Hindlimb muscle (tissue), 1 donor: ENCODE measurements around the gene BCR. TPM values are rescaled to one million over a fixed set of nuclear protein-coding genes. Genes with fewer than 3 reads are reported as not detected.
"Not testable (repeated sequence)": the region's sequence is repeated elsewhere in the genome, so short reads cannot be mapped to it uniquely, and the experiment has no call there.

Source experiments
- DNase-seq: peaks from one replicate; pipeline ENCODE4 v3.0.0-alpha.2; 2013
- polyA plus RNA-seq: library from polyadenylated mRNA; unstranded; fragments of 120-200 nt; gene quantifications from one replicate; pipeline ENCODE4 v1.2.1, GENCODE V29; 2013; ENCODE audit not compliant: insufficient read length

Gene BCR
- 18.6 TPM for polyA plus RNA-seq

- peak; percentile 80 for DNase-seq
These were observed at the start of gene BCR for GRCh38 chr22:23180301-23180892. Gene BCR, plus strand, starts transcription at chr22:23180509. Its CDS starts 452 bp downstream, at chr22:23180961.

DNA sequence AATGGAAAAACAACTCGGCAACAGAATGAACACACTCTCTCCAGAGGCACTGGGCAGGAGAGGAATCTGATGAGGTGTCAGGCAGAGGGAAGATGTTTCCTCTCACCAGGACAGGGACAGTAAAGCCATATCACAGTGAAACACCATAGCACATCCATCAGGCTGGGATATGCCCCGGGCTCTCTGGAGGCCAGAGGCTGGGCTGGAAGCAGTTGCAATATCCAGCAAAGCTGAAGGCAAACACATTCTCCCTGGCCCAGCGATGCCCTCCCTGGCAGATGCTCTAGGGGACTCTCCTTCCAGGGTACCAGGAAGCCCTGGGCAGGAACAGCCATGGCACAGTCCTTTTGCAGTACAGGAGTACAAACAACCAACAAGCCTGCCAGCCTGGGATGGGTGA lies 49.6 kb upstream of the BCR start:
- DNase-seq = no peak

- no peak for DNase-seq
These were observed 48.4 kb upstream of the BCR start for GRCh38 chr22:23131931-23132330.

DNA sequence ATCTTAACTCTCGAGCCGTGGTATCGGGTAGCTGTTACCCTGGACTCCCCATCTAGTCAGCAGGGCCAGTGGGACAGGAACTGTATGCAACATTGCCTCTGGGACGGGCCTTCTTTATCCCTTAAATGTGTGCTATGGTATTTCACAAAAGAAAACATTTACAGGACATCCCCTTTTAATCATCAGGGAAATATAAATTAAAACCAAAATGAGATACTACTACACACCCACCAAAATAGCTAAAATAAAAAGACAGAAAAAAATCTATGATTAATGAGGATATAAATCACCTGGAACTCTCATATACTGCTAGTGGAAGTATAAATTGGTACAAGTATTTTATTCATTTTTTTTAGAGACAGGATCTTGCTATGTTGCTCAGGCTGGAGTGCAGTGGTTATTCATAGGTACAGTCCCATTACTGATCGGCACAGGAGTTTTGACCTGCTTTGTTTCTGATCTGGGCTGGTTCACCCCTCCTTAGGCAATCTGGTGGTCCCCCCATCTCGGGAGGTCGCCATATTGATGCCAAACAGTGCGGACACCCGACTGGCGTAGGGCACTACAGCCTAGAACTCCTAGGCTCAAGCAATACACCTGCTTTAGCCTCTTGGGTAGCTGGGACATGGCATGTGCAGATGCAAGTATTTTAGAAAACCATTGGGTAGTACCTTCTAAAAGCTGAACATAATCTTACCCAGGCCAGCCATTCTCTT lies 47.8 kb upstream of the BCR start:
- DNase-seq = no peak

- DNase-seq = no peak
These were observed 46.4 kb upstream of the BCR start for GRCh38 chr22:23133922-23134321.

DNA sequence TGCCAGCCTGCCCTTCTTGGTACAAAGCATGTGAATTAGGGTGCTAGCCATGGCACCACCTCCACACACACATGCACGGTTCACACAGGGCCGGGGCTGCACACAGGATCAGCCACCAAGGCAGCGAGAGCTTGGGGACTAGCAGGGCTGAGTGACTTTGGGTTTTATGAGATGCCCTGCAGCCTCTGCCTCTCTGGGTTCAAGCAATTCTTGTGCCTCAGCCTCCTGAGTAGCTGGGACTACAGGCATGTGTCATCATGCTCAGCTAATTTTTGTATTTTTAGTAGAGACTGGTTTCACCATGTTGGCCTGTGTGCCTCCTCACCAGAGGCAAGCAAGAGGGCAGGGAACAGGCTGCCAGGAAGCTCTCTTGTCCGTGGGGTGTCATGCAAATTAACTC lies 43.3 kb upstream of the BCR start:
- not testable (repeated sequence) for DNase-seq

- DNase-seq = no peak
These were observed 42.8 kb upstream of the BCR start for GRCh38 chr22:23137468-23137867.

GRCh38 chr22:23137905-23138561 lies 42.3 kb upstream of the BCR start:
- no peak for DNase-seq

DNA sequence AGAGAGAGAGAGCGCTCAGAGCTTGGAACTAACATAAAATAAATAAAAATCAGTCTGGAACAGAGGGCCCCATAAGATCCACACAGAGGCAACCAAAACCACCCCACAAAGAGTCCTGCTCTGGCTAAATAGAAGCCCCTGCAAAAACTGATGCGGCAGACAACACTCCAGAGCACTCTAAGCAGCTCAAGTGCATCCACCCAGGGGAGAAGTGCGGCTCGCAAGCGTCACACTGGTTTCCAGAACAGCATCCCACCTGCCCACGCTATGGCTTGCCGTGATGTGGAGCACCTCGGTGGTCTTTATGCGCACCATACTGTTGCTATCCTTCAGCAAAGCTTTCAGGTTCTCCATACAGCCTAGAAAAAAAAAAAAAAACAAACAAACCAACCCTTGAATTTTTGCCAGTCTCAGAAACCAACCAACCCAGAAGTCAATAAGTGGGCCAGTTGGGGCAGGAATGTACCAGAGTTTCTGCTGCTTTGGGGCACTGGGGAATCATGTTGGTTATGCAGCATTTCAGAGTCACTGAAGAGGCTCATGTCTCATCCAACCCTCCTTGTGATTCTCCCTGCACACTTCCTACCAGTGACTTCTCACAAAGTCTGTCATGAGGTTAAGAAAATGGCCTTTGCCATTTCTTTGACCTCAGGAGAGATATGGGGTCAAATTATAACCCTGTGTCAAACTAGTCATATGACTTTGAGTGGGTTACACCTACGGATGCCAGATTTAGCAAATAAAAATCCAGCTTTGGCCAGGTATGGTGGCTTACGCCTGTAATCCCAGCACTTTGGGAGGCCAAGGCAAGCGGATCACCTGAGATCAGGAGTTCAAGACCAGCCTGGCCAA lies 41.5 kb upstream of the BCR start:
- DNase-seq = no peak

GRCh38 chr22:23140385-23140784 lies 39.9 kb upstream of the BCR start:
- no peak for DNase-seq

DNA sequence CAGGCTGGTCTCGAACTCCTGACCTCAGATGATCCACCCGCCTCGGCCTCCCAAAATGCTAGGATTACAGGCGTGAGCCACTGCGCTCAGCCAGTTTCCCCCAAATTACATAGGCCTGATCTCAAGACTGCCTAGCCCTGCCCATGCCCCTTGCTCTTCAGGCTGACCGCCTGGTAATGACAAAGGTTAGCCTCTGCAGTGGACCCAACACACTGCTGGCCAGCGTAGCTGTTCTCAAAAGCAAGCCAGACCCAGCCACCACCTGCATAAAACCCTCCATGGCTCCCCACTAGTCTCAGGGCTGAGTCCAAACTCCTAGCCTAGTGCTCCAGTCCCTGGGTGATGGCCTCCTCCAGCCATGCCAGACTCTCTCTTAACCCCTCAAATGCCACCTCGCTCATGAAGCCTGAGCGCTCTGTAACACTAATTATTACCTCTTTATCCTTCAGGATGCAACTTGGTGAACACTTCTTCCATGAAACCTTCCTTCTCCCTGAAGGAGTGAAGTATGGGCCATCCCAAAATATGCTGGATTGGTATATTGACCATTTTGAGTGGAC lies 37.7 kb upstream of the BCR start:
- DNase-seq = no peak

- no peak for DNase-seq
These were observed 37.2 kb upstream of the BCR start for GRCh38 chr22:23143119-23143518.

- DNase-seq = no peak
These were observed 35.9 kb upstream of the BCR start for GRCh38 chr22:23144432-23144831.

DNA sequence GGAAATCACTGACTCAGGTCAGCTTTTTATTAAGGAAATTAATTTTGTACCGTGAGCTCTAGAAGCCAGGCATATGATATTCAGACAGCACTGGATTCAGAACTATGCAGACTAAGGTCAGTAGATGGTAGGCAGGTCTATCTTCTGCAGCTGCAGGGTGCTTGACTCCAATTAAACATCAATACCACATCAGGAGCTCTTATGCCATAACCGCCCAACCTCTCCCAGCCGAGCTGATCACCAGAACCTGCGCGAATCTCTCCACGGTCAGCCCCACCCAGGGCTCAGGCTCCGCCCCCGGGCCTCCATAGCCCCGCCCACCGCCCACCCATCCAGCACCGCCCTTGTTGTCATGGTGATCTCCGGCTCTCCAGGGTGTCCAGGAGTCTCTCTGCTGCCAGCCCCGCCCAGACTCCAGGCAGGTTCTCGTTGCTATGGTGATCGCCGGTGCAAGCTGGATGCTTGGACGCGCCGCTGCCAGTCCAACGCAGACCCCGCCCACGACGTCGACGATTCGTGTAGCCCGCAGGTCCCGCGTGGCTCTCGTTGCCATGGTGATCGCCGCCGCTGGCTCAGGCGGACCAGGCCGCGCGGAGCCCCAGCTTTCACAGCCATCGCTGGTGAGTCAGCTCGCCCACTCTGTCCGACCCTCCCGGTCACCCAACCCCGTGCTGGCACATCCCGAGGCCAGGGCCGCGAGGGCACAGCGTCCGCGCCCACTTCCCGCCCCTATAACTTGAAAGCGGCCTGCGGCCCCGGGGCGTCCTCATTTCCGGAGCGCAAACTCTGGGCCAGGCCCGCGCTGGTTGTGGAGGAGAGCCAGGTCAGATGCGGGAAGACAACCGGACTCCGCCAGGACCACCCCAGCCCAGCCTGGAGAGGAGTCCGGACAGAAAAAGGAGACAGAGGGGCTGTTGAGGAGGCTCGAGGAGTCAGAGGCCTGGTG lies 35.1 kb upstream of the BCR start, which contains the start of gene RAB36:
TSS of gene RAB36 (plus strand) at position 546 of the 946 bp plus-strand sequence. CDS start 1,140 bp downstream, outside the sequence.
- peak; percentile 94 for DNase-seq

DNA sequence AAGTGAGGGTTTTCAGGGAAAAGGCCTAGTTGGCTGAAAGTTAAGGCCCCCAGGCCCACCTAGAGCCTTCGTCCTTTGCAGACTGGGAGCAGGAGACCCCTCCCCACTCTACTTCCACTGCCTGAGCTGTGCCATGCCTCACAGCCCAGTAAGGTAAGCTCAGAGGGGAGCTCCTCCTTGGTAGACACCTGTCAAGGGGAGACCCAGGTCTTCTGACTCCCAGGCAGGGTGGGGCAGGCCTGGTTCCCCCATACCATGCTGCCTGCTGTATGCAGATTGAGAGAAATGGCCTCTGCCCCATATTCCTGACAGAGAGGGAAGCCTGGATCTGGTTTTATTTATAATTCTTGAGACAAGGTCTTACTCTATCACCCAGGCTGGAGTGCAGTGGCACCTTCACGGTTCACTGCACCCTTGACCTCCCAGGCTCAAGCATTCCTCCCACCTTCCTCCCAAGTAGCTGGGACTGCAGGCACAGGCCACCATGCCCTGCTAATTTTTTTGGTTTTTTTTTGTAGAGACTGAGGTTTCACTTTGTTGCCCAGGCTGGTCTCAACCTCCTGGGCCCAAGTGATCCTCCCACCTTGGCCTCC lies 34.3 kb upstream of the BCR start:
- DNase-seq = no peak

DNA sequence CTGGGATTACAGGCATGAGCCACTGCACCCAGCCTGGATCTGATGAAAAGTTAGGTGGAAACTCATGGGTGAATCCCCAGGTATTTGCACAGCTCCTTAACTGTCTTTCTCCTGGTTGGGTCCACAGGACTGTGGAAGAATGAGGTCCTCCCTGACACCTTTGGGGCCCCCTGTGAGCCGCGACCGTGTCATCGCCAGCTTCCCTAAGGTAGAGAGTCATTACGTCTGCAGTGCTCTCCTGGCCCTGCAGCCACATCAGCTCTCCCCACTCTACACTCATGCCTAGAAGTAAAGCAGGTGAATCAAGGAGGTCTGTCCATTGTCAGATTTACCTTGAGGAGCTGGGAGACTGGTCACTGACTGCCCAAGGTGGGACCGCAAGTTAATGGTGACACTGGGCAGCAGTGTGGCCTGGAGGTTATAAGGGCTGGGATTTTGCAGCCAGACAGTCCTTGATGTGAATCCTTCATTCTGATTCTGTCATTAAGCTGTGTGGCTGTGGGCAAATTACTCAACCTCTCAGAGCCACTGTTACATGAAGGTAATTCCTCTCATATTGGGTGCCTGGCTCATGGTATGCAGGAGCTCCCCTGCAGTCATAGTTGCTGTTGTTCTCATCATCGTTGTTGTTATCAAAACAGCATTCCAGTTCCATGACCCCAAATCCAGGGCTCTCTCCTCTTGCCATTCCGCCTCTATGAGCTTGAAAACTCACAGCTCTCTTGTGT lies 33.7 kb upstream of the BCR start:
- no peak for DNase-seq

GRCh38 chr22:23147617-23148387 lies 32.5 kb upstream of the BCR start:
- no peak for DNase-seq

GRCh38 chr22:23149743-23150238 lies 30.5 kb upstream of the BCR start:
- peak; percentile 55 for DNase-seq

DNA sequence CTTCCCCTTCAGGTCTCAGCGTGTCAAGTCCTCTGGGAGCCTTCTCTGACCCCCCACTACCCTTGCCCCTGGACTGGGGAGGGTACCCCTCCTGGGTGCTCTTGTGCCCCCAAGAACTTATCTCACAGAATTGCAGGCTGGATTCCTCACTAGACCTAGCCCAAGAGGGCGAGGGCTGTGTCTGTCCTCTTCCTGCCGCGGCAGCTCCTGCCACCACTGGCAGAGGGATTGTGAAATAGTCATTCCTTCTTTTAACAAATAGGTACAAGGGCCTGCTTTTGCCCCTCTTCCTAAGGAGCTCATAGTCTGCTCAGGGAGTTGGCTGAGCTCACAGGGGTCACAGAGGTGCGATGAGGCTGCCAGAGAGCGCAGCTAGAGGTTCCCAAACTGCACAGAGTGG lies 29.5 kb upstream of the BCR start:
- no peak for DNase-seq
